SK-N-MC (cell line): ENCODE results near the gene RHBDF2.

Source experiments
- EZH2 ChIP-seq: fragments of 200-600 bp; sonication (generic); IDR thresholded peaks from one replicate; pipeline ENCODE4 v1.6.1; 2017; ENCODE audit warnings: antibody characterized with exemption
- FOXP2 ChIP-seq: optimal IDR thresholded peaks from 2 replicates; pipeline ENCODE3; 2011; ENCODE audit warnings: mild to moderate bottlenecking, moderate library complexity; ENCODE audit not compliant: insufficient read depth; ENCODE audit errors: extremely low read length, control extremely low read depth
- POLR2AphosphoS5 ChIP-seq: IDR thresholded peaks from 2 replicates; pipeline ENCODE4 v1.6.1; 2012; ENCODE audit warnings: mild to moderate bottlenecking, low read depth, low read length, borderline replicate concordance

DNA sequence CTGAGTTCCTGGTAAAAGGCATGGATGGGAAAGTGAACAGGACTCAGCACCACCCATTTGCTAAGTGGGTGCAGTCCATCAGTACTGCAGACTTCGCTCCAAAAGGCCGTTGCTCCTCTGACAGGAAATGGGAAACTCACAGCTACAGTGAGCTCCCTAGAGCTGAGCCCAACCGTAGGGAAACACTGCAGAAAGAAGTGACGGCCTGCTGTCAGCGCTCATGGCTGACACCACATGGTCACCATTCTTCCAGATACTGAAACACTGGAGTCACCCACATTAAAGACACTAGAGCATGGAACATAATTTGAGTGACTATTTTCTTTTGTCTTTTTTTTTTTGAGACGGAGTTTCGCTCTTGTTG, 80.2 kb downstream of the RHBDF2 start:
- TF ChIP-seq EZH2, result no peak
- TF ChIP-seq POLR2AphosphoS5, result no peak
- no peak for TF ChIP-seq FOXP2
